Stimulated activated CD8-positive, alpha-beta memory T cell treated with anti-CD3 and anti-CD28 coated beads, Interleukin-7, amount 100 ng/mL, for 4 hours (primary cell): Measurements from ENCODE around the gene MALSU1.

Source experiments
- DNase-seq, 2 donors: peaks; one replicate each; pipeline ENCODE4 v3.0.0-alpha.2; 2020; ENCODE audit warnings: low read depth in 2 of 2

Gene MALSU1

GRCh38 chr7:23298885-23299769 is at the start of gene MALSU1:
TSS of gene MALSU1 (plus strand) at chr7:23299339. CDS start at chr7:23299353, 14 bp downstream.
- peak; percentile 95 to 97 for DNase-seq

DNA sequence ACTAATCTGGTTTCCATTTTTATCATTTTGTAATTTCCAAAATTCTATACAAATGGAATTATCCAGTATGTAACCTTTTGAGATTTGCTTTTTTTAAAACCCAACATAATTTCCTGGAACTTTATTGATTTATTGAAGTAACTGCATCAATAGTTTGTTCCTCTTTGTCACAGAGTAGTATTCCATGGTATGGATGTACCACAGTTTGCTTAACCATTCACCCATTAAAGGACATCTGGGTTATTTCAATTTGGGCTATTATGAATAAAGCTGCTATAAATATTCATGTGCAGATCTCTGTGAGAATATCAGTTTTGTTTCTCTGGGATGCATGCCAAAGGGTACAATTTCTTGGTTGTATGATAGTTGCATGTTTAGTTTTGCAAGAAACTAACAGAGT is 49.7 kb upstream of the MALSU1 start:
- no peak for DNase-seq

- DNase-seq: no peak
Observed at GRCh38 chr7:23254051-23254681, 45.0 kb upstream of the MALSU1 start.

GRCh38 chr7:23256731-23257130 is 42.4 kb upstream of the MALSU1 start:
- DNase-seq: no peak

DNA sequence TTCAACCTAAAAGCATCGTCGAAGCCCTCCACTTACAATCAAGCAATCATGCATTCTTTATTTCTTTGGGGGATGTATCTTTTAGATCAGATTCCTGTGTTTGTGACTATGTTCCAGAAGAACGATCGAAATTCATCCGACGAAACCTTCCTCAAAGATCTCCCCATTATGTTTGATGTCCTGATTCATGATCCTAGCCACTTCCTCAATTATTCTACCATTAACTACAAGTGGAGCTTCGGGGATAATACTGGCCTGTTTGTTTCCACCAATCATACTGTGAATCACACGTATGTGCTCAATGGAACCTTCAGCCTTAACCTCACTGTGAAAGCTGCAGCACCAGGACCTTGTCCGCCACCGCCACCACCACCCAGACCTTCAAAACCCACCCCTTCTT is 38.8 kb upstream of the MALSU1 start:
- no peak for DNase-seq

- peak; percentile 12 to 20 for DNase-seq
Observed at GRCh38 chr7:23261843-23262452, 37.2 kb upstream of the MALSU1 start.

- DNase-seq: no peak
Observed at GRCh38 chr7:23264916-23265458, 34.2 kb upstream of the MALSU1 start.

GRCh38 chr7:23266918-23267317 is 32.2 kb upstream of the MALSU1 start:
- DNase-seq: no peak

GRCh38 chr7:23267357-23267756 is 31.8 kb upstream of the MALSU1 start:
- DNase-seq: no peak

DNA sequence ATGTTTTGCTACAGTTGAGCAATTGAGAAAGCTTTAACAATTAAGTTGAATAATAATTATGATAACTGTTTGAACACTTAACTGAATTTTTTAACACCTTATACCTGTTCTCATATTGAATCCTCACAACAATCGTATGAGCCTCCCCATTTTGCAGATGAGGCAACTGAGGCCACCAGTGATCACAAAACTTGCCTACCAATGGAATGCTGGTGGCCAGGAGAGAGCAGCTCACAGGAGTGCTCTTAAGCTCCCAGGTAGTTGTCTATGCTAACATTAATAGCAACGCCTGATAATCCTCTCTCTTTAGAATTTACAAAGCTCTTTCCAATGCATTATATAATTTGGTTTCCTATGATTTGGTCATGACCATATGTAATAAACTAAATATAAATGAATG is 31.0 kb upstream of the MALSU1 start:
- DNase-seq: no peak

- no peak for DNase-seq
Observed at GRCh38 chr7:23268746-23269145, 30.4 kb upstream of the MALSU1 start.

GRCh38 chr7:23272275-23272674 is 26.9 kb upstream of the MALSU1 start:
- no peak for DNase-seq

GRCh38 chr7:23273141-23273599 is 26.0 kb upstream of the MALSU1 start:
- DNase-seq: peak; percentile 85 to 89

- no peak for DNase-seq
Observed at GRCh38 chr7:23275912-23276311, 23.2 kb upstream of the MALSU1 start.

DNA sequence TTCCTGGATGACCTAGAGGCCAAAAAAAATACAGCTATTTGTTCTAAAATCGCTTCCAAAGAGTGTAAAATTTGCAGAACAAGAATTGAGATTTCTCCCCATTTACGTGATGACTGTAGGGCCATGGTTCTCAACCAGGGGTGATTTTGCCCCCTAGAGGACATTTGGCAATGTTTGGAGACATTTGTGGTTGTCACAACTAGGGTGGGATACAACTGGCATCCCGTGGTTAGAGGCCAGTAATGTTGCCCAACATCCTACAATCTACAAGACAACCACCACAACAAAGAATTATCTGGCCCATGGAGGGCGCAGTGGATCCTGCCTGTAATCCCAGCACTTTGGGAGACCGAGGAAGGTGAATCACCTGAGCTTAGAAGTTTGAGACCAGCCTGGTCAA is 22.8 kb upstream of the MALSU1 start:
- DNase-seq: no peak

DNA sequence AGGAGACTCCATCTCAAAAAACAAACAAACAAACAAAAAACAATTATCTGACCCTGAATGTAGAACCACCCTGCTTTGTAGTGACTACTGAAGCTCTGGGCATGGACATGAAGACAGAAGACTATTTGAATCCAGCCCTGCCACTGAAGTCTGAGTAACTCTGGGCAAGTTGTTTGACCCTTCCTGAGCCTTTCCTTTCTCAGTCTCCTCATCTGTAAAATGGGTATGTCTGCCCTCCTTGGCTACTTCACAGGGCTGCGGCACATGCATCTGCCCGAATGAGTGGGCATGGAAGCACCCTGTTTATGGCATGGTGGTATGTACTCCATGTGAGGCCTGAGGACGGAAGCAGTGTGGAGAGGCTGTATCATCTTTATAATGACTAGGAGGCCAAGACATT is 22.2 kb upstream of the MALSU1 start:
- no peak for DNase-seq

DNA sequence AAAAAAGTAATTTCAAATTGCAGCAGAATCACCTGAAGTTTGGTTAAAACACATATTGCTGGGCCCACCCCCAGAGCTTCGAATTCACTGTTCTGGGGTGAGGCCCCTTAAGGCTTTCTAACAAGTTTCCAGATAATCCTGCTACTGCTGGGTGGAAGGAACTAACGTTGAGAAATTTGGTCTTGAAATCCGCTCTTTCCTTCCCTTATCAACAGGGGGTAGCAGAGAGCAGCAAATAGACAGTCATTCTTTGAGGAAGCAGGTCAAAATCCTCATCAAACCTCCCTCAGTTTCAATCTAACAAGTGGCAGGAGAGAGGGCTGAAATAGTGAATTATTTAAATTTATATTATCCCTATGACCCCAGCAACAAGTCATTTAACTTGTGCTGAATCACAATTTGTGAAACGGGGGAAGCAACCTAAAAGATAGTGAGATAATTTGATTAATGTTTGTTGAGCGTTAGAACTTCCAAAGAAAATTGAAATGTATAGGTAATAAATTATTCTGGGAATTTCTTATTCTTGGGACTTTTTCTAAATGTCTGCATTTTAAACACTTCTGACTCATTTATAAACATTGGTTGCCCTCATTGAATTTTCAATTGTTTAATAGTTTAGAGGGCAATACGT is 21.7 kb upstream of the MALSU1 start:
- no peak for DNase-seq

GRCh38 chr7:23279819-23280525 is 19.2 kb upstream of the MALSU1 start:
- DNase-seq: no peak

- no peak for DNase-seq
Observed at GRCh38 chr7:23283086-23283485, 16.1 kb upstream of the MALSU1 start.

GRCh38 chr7:23284871-23285270 is 14.3 kb upstream of the MALSU1 start:
- DNase-seq: no peak
